Nephron (organoid): ENCODE measurements around the gene IL15RA.

ENCODE experiments used
- H3K27ac Mint-ChIP-seq, 3 experiments: 2 replicates each; pipeline ENCODE4 v1.8.0; 2020; ENCODE audit warnings: mixed read lengths in 3 of 3, mild to moderate bottlenecking in 2 of 3, moderate library complexity in 1 of 3
- H3K27me3 Mint-ChIP-seq: 2 replicates; pipeline ENCODE4 v1.8.0; 2021; ENCODE audit warnings: low read depth, mild to moderate bottlenecking, moderate library complexity, mixed read lengths
- H3K36me3 Mint-ChIP-seq: 2 replicates; pipeline ENCODE4 v1.8.0; 2020; ENCODE audit warnings: low read depth, mixed read lengths
- H3K4me1 Mint-ChIP-seq: 2 replicates; pipeline ENCODE4 v1.8.0; 2020; ENCODE audit warnings: mixed read lengths
- H3K4me3 Mint-ChIP-seq, 3 experiments: 2 replicates each; pipeline ENCODE4 v1.8.0; 2020; ENCODE audit warnings: mild to moderate bottlenecking in 3 of 3, mixed read lengths in 3 of 3, moderate library complexity in 2 of 3
- H3K9me3 Mint-ChIP-seq: 2 replicates; pipeline ENCODE4 v1.8.0; 2020; ENCODE audit warnings: mixed read lengths
- CTCF ChIP-seq, 3 experiments: fragments of 200-600 bp; sonication (generic); IDR thresholded peaks; one replicate each; pipeline ENCODE4 v1.5.0; 2021; ENCODE audit warnings: antibody characterized with exemption in 3 of 3; ENCODE audit not compliant: unreplicated experiment in 3 of 3

IL15RA gene

GRCh38 chr10:6014241-6014761 is 37.0 kb upstream of the IL15RA start:
- Mint-ChIP-seq H3K27me3 (no peaks in the 10 kb centered on the region), H3K27ac (no peak overlapping the region), H3K36me3 (no peaks in the 10 kb centered on the region), H3K4me3 (no peak overlapping the region), H3K9me3 (peaks cover under 1% of the 10 kb centered on the region), H3K4me1 (no peaks in the 10 kb centered on the region)
- TF ChIP-seq CTCF (IDR thresholded peaks at IDR 0.05; ENCODE audit: unreplicated experiment in 3 of 3) = peak; percentile 57 to 59 (median 58)

- no peaks in the 10 kb centered on the region for H3K4me1 Mint-ChIP-seq
- no peak for TF ChIP-seq CTCF (IDR thresholded peaks at IDR 0.05; ENCODE audit: unreplicated experiment in 3 of 3)
- no peak overlapping the region for H3K27ac Mint-ChIP-seq
- peaks cover 3% of the 10 kb centered on the region for H3K9me3 Mint-ChIP-seq
- no peak overlapping the region for H3K4me3 Mint-ChIP-seq
- no peaks in the 10 kb centered on the region for H3K27me3 Mint-ChIP-seq
- no peaks in the 10 kb centered on the region for H3K36me3 Mint-ChIP-seq
These were observed 36.3 kb upstream of the IL15RA start for GRCh38 chr10:6013413-6014192.

- H3K27ac Mint-ChIP-seq = no peak overlapping the region
- H3K4me1 Mint-ChIP-seq = no peaks in the 10 kb centered on the region
- H3K36me3 Mint-ChIP-seq = no peaks in the 10 kb centered on the region
- H3K27me3 Mint-ChIP-seq = peaks cover 10% of the 10 kb centered on the region
- H3K9me3 Mint-ChIP-seq = peaks cover 7% of the 10 kb centered on the region
- H3K4me3 Mint-ChIP-seq = no peak overlapping the region
- no peak for TF ChIP-seq CTCF (IDR thresholded peaks at IDR 0.05; ENCODE audit: unreplicated experiment in 3 of 3)
These were observed 35.0 kb upstream of the IL15RA start for GRCh38 chr10:6012121-6012905.

- no peak overlapping the region for H3K27ac Mint-ChIP-seq
- peaks cover 11% of the 10 kb centered on the region for H3K27me3 Mint-ChIP-seq
- no peaks in the 10 kb centered on the region for H3K4me1 Mint-ChIP-seq
- no peak overlapping the region for H3K4me3 Mint-ChIP-seq
- no peak for TF ChIP-seq CTCF (IDR thresholded peaks at IDR 0.05; ENCODE audit: unreplicated experiment in 3 of 3)
- no peaks in the 10 kb centered on the region for H3K36me3 Mint-ChIP-seq
- peaks cover 11% of the 10 kb centered on the region for H3K9me3 Mint-ChIP-seq
These were observed 34.2 kb upstream of the IL15RA start for GRCh38 chr10:6011558-6011957.

GRCh38 chr10:6010569-6010968 is 33.2 kb upstream of the IL15RA start:
- Mint-ChIP-seq H3K36me3 (no peaks in the 10 kb centered on the region), H3K4me1 (no peaks in the 10 kb centered on the region), H3K4me3 (no peak overlapping the region), H3K27me3 (peaks cover 11% of the 10 kb centered on the region), H3K9me3 (peaks cover 11% of the 10 kb centered on the region), H3K27ac (no peak overlapping the region)
- no peak for TF ChIP-seq CTCF (IDR thresholded peaks at IDR 0.05; ENCODE audit: unreplicated experiment in 3 of 3)
